Lower leg skin (tissue), 3 donors: Measurements from ENCODE around the gene SPINK4.

ENCODE experiments used
- POLR2A ChIP-seq, 2 donors: fragments of 450-650 bp; IDR thresholded peaks; one replicate each; pipeline ENCODE4 v1.6.1; 2016 to 2017; ENCODE audit warnings: antibody characterized with exemption in 2 of 2, mild to moderate bottlenecking in 1 of 2, moderate library complexity in 1 of 2
- TF ChIP-seq, protein P1 (sequence below), 3 donors: fragments of 450-650 bp; IDR thresholded peaks; one replicate each; pipeline ENCODE4 v1.5.1; 2016; ENCODE audit warnings: antibody characterized with exemption in 3 of 3, mild to moderate bottlenecking in 3 of 3, moderate library complexity in 2 of 3

DNA sequence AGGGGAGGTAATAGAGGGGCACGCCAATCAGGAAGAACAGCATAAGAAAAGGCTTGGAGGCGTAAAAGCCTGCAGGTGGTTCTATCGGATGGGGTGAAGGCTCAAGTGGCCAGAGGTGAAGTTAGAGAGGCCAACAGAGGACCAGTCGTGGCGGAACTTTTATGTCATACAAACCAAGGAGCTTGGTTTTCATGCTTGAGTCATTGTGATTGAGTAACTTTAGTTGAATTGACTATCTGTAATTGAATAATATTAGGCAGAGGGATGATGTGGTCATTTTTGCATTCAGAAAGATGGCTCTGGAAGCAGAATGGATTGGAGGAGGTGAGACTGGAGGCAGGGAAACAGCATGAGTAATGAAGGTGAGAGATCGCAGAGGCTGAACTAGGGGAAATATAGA lies 7.2 kb upstream of the SPINK4 start:
- TF ChIP-seq, protein P1, sequence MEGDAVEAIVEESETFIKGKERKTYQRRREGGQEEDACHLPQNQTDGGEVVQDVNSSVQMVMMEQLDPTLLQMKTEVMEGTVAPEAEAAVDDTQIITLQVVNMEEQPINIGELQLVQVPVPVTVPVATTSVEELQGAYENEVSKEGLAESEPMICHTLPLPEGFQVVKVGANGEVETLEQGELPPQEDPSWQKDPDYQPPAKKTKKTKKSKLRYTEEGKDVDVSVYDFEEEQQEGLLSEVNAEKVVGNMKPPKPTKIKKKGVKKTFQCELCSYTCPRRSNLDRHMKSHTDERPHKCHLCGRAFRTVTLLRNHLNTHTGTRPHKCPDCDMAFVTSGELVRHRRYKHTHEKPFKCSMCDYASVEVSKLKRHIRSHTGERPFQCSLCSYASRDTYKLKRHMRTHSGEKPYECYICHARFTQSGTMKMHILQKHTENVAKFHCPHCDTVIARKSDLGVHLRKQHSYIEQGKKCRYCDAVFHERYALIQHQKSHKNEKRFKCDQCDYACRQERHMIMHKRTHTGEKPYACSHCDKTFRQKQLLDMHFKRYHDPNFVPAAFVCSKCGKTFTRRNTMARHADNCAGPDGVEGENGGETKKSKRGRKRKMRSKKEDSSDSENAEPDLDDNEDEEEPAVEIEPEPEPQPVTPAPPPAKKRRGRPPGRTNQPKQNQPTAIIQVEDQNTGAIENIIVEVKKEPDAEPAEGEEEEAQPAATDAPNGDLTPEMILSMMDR (IDR thresholded peaks at IDR 0.05), result no peak
- no peak for TF ChIP-seq POLR2A (IDR thresholded peaks at IDR 0.05)
